ENCODE measurements around the gene SV2A. TPM values are rescaled to one million over a fixed set of nuclear protein-coding genes. Genes with fewer than 3 reads are reported as not detected.

The SV2A gene
- total and polyA plus RNA-seq, 2 donors from 2014 or later: 2.0 to 4.5 TPM

- Histone ChIP-seq H3K4me1 (ENCODE audit: control insufficient read depth in 2 of 3, insufficient read depth in 2 of 3, low read depth in 1 of 3, low read length in 3 of 3) (peaks cover 0 to 6% (median 6%) of the 10 kb centered on the region in 3 donors), H3K4me3 (ENCODE audit: low read length in 3 of 3) (no peak overlapping the region), H3K9me3 (ENCODE audit: control insufficient read depth in 2 of 3, insufficient read depth in 1 of 3, low read length in 3 of 3) (no peaks in the 10 kb centered on the region), H3K27ac (ENCODE audit: low read depth in 2 of 2, low read length in 2 of 2) (no peak overlapping the region), H3K27me3 (ENCODE audit: control insufficient read depth, insufficient read depth, low read length) (no peaks in the 10 kb centered on the region), H3K36me3 (ENCODE audit: control insufficient read depth in 2 of 3, insufficient read depth in 3 of 3, low read length in 3 of 3) (no peaks in the 10 kb centered on the region), H3K9ac (ENCODE audit: low read length in 3 of 3) (no peak overlapping the region)
- TF ChIP-seq, protein P1, sequence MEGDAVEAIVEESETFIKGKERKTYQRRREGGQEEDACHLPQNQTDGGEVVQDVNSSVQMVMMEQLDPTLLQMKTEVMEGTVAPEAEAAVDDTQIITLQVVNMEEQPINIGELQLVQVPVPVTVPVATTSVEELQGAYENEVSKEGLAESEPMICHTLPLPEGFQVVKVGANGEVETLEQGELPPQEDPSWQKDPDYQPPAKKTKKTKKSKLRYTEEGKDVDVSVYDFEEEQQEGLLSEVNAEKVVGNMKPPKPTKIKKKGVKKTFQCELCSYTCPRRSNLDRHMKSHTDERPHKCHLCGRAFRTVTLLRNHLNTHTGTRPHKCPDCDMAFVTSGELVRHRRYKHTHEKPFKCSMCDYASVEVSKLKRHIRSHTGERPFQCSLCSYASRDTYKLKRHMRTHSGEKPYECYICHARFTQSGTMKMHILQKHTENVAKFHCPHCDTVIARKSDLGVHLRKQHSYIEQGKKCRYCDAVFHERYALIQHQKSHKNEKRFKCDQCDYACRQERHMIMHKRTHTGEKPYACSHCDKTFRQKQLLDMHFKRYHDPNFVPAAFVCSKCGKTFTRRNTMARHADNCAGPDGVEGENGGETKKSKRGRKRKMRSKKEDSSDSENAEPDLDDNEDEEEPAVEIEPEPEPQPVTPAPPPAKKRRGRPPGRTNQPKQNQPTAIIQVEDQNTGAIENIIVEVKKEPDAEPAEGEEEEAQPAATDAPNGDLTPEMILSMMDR (IDR thresholded peaks at IDR 0.05; ENCODE audit: borderline replicate concordance, extremely low read depth, insufficient read depth): no peak
- DNase-seq (no peak), FAIRE-seq (no peak)
- intact Hi-C loops (cut with DNase I): no loop called here
Observed at GRCh38 chr1:149896575-149896974, 21.1 kb downstream of the SV2A start.

DNA sequence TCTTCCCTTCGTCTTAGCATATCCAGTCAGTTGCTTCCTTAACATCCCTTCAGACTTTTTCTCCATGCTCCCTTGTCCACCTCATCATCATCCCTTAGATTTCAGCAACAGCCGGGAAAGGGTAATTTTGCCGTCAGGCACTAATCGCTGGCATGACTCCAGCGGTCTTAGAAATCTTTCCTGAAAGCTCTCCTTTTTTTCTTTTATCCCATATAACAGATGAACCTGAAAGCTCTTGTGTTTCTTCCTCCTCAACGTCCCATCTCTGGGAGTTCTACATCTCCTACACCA is 28.7 kb downstream of the SV2A start:
- peak in 3 of 5 donors; percentile 36 to 83 (median 62) for DNase-seq
- FAIRE-seq: no peak
- intact Hi-C loops (cut with DNase I): no loop called here
- H3K9me3 ChIP-seq (ENCODE audit: control insufficient read depth in 2 of 3, insufficient read depth in 1 of 3, low read length in 3 of 3): no peaks in the 10 kb centered on the region
- H3K27ac ChIP-seq (ENCODE audit: low read depth in 2 of 2, low read length in 2 of 2): peak overlapping the region; percentile 98 to 99
- peaks cover 0 to 11% (median 8%) of the 10 kb centered on the region in 3 donors for H3K4me1 ChIP-seq (ENCODE audit: control insufficient read depth in 2 of 3, insufficient read depth in 2 of 3, low read depth in 1 of 3, low read length in 3 of 3)
- peak overlapping the region; percentile 81 to 96 (median 94) for H3K4me3 ChIP-seq (ENCODE audit: low read length in 3 of 3)
- H3K9ac ChIP-seq (ENCODE audit: low read length in 3 of 3): peak overlapping the region; percentile 38 to 99 (median 97)
- no peaks in the 10 kb centered on the region for H3K27me3 ChIP-seq (ENCODE audit: control insufficient read depth, insufficient read depth, low read length)
- TF ChIP-seq, protein P1 (IDR thresholded peaks at IDR 0.05; ENCODE audit: borderline replicate concordance, extremely low read depth, insufficient read depth): no peak
- H3K36me3 ChIP-seq (ENCODE audit: control insufficient read depth in 2 of 3, insufficient read depth in 3 of 3, low read length in 3 of 3): no peaks in the 10 kb centered on the region

GRCh38 chr1:149888247-149888998 is 29.2 kb downstream of the SV2A start:
- DNase-seq (peak; percentile 91 to 97 (median 95)), FAIRE-seq (no peak)
- intact Hi-C loops (cut with DNase I): no loop called here
- H3K9ac ChIP-seq (ENCODE audit: low read length in 3 of 3): peak overlapping the region; percentile 38 to 99 (median 97)
- H3K4me1 ChIP-seq (ENCODE audit: control insufficient read depth in 2 of 3, insufficient read depth in 2 of 3, low read depth in 1 of 3, low read length in 3 of 3): peaks cover 0 to 11% (median 8%) of the 10 kb centered on the region in 3 donors
- H3K4me3 ChIP-seq (ENCODE audit: low read length in 3 of 3): peak overlapping the region; percentile 81 to 96 (median 94)
- H3K27me3 ChIP-seq (ENCODE audit: control insufficient read depth, insufficient read depth, low read length): no peaks in the 10 kb centered on the region
- peak overlapping the region; percentile 98 to 99 for H3K27ac ChIP-seq (ENCODE audit: low read depth in 2 of 2, low read length in 2 of 2)
- H3K9me3 ChIP-seq (ENCODE audit: control insufficient read depth in 2 of 3, insufficient read depth in 1 of 3, low read length in 3 of 3): no peaks in the 10 kb centered on the region
- TF ChIP-seq, protein P1 (IDR thresholded peaks at IDR 0.05; ENCODE audit: borderline replicate concordance, extremely low read depth, insufficient read depth): peak; percentile 77
- H3K36me3 ChIP-seq (ENCODE audit: control insufficient read depth in 2 of 3, insufficient read depth in 3 of 3, low read length in 3 of 3): no peaks in the 10 kb centered on the region
